ENCODE measurements around the gene MCAT. TPM values are rescaled to one million over a fixed set of nuclear protein-coding genes. Genes with fewer than 3 reads are reported as not detected.
A peak's percentile ranks its signal among the peaks of the same experiment; 100 is the strongest.

Gene MCAT, protein sequence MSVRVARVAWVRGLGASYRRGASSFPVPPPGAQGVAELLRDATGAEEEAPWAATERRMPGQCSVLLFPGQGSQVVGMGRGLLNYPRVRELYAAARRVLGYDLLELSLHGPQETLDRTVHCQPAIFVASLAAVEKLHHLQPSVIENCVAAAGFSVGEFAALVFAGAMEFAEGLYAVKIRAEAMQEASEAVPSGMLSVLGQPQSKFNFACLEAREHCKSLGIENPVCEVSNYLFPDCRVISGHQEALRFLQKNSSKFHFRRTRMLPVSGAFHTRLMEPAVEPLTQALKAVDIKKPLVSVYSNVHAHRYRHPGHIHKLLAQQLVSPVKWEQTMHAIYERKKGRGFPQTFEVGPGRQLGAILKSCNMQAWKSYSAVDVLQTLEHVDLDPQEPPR
- 18.0 and 18.8 TPM in 2 replicates for total RNA-seq (2014; rRNA removed; shearing (Covaris generic))

- DNase-seq (ENCODE audit: low spot score): peak; percentile 35
Measured at GRCh38 chr22:43142880-43143562, at the start of gene MCAT. Gene MCAT (minus strand): TSS chr22:43143398. CDS start chr22:43143348, 50 bp downstream.

DNA sequence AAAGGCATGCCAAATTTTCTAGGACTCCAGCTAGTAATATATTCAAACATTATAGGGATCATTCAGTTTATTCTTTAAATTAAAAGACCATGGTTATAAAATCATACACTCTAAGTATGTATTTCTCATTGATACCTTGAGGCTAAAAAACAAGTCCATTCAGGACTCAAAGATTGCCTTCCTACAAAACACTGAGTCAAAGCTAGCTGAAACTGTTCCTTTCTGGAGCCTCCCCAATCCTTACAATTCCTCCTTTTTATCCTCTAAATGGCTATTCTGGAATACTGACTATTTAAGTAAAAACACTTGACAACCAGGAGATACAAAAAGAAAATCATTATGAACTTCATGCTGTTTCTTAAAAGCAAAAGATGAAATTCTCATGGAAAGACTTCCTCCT lies 48.6 kb upstream of the MCAT start:
- DNase-seq (ENCODE audit: low spot score): no peak

- no peak for DNase-seq (ENCODE audit: low spot score)
Measured at GRCh38 chr22:43188829-43189545, 45.8 kb upstream of the MCAT start.

DNA sequence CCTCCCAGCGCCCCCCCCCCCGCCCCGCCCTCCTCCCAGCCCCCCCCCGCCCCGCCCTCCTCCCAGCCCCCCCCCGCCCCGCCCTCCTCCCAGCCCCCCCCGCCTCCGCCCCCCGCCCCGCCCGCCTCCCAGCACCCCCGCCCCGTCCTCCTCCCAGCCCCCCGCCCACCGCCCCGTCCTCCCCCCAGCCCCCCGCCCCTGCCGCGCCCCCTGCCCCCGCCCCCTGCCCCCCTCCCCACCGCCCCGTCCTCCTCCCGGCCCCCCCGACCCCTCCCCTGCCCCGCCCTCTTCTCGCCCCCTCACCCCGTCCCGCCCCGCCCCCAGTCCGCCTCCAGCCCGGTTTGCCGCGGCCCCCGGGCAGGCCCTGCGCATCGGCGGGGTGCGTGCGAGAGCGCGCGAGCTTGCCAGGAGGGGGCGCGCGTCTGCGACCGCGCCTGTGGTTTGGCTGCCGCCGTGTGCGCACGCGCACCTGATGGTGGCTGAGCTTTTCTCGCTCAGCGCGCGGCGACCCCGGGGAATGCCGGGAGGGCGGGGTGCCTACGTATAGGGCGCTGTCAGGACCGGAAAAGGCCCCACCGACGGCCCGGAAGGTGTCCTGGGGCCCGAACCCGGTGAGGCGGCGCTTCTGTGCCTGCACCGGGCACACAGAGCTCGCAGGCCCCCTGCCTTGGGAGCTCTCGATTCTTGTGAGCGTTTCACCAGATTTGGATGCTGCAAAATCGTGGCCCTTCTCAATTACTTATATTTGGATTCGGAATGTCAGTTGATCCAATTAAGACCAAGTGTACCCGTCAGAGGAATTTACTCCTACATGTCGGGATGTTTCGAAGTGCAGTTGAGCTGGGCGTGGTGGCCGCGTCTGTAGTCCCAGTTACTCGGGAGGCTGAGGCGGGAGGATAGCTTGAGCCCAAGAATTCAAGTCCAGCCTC lies 44.2 kb upstream of the MCAT start:
- peak; percentile 76 for DNase-seq (ENCODE audit: low spot score)

- no peak for DNase-seq (ENCODE audit: low spot score)
Measured at GRCh38 chr22:43186272-43187170, 43.3 kb upstream of the MCAT start, which contains the start of gene TTLL12. Gene TTLL12 (minus strand): TSS chr22:43187134. CDS start chr22:43187069, 65 bp downstream.

- DNase-seq (ENCODE audit: low spot score): no peak
Measured at GRCh38 chr22:43185860-43186261, 42.7 kb upstream of the MCAT start.

DNA sequence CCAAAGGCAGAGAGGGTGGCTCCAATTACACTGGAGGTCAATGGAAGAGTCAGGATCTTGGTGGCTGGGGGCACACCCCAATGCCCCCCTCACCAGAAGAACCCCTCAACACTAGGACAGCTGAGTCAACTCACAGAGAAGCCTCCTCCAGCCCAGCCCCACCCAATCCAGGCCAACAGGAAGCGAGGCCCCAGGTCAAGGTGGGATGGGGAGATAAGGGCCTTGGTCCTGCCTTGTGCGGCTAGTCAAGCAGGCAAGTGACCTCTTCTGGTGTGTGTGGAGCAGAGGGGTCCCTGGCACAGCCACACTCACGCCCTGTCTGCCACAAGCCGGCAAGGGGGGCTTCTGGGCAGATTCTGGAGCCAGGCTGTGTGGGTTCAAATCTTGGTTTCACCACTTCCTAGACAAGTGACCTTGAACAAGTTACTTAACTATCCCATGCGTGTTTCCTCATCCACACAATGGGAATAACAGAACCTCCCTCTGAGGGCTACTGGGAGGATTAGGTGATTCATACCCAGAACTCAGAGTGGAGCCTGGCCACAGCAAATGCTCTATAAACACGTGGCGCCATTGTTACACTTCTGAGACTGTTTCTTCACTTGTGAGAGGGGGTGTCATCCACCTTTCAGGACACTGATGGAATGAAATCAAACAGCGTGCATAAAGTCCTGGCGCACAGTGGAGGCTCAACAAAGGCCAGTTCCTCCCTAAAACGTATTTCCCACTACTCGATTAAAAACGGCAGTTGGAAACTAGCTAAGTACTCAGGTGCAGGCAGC lies 40.5 kb upstream of the MCAT start:
- no peak for DNase-seq (ENCODE audit: low spot score)

- DNase-seq (ENCODE audit: low spot score): no peak
Measured at GRCh38 chr22:43182726-43183125, 39.5 kb upstream of the MCAT start.

DNA sequence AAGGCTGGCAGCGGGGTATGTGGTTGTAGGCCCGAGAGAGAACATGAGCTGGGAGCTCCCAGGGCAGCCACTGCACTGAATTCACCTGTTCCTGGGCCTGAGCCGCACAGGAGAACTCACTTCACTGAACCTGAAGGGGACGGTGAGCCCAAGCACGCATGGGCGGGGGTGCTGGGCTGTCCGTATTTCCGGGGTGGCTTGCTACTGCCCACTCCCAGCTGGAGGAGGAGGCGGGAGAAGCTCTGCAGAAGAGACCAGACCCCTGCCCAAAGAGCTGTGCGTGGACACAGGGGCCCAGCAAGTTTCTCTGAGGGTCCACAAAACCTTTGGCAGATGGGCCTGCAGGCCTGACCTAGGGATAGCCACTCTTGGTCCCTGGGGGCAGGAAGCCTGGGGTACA lies 38.9 kb upstream of the MCAT start:
- no peak for DNase-seq (ENCODE audit: low spot score)

- DNase-seq (ENCODE audit: low spot score): no peak
Measured at GRCh38 chr22:43181321-43182076, 38.3 kb upstream of the MCAT start.

DNA sequence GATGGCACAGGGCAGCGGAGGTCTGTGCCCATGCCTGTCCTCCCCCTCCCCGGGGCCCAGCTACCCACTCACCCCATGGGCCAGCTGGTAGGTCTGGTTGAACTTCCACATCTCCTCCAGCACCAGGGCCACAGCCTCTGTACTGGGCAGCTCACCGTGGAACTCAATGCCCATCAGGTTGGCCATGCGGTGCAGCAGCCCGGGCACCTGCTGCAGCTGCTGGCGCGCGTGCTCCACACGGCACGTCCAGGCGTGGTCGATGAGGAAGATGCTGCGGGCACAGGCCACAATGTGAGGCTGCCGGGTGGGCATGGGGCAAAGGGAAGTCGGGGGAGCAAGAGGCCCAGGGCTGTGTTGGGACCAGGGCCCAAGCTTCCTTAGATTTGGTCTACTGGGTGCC lies 37.5 kb upstream of the MCAT start:
- no peak for DNase-seq (ENCODE audit: low spot score)

DNA sequence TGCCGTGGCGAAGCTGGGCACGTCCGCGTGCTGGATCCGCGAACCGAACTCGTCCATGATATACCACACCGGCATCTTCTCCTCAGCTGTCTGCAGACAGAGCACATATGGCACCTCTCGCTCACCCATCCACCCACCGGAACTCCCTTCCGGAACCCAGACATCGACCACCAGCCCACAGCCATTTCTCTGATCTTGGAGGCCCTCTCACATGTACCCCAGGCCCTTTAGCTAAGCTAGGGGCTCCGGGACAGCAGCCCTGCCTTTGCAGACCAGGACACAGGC lies 36.7 kb upstream of the MCAT start:
- no peak for DNase-seq (ENCODE audit: low spot score)

DNA sequence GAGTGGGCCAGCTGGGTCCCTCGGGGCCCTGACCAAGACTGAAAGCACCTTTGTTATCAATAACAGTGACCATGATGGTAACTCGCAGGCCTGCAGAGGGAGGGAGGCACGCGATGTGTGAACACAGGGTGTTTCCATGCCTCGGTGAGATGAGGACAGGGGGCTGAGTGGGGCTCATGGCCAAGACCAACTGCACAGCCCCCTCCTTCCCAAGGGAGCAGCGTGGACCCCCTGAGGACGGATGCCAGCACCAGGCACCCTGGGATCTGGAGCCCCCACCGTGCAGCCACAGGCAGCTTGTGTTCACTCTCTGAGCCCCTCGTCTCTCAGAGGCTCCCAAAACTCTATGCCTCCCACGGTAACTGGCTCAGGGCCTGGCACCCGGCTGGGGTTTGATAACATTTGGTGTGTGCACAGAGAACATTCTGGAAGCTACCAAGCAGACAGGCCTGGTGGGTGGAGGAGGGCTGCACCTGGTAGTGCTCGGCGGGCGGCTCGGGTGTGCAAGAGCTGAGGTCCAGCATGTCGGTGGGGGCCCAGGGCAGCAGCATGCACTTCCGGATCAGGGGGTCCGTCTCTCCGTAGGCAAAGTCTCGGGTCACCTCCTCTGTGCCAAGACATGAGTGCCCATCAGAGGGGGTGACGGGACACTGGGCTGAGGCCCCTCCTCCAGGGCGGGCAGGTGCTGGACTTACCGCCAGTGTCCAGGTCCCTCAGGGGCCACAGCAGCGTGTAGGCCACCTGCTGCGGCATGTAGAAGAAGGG lies 36.1 kb upstream of the MCAT start:
- DNase-seq (ENCODE audit: low spot score): no peak

GRCh38 chr22:43177479-43177878 lies 34.3 kb upstream of the MCAT start:
- DNase-seq (ENCODE audit: low spot score): no peak

DNA sequence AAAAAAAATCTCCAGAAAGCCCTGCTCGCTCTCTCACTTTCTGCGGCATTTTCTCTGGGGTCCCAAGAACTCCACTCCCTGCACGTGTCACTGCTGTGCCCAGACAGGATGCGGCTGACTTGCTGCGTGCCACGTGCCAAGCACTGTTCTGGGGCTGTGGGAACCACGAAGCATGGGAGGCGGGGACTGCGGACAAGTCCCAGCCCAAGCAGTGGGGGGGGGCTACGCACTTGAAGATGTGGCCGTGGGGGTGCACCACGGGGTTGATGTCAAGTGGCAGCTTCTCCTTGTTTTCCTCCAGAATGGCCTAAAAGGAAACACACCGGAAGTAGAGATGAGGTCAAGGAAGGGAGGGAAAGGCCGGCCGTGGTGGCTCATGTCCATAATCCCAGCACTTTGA lies 32.9 kb upstream of the MCAT start:
- no peak for DNase-seq (ENCODE audit: low spot score)

DNA sequence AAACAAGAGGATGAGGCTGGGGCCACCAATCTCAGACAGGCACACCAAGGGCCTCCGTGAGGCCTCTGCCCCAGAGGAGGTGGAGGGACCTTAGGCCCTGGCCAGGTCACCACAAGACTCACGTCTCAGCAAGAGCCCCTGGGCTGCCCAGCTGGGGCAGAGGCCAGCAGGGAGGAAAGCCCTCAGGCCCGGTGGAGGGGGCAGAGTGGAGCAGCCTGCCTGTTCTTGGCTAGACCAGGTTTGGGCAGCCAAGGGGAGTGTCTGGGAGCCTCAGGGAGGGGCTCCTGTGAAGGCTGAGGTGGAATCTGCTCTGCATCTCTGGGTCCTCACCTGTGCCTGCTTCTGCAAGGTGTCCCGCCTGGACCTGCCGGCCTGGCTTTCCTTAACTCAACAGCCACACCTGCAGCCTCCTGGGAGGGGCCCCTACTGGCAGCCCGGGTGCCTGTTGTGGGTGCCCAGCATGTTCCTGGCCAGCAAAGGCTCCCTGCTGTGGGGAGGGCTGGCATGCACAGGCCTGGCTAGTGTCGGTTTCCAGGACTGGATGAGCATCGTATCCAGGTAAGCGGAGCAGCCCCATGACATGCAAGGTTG lies 31.8 kb upstream of the MCAT start:
- no peak for DNase-seq (ENCODE audit: low spot score)

DNA sequence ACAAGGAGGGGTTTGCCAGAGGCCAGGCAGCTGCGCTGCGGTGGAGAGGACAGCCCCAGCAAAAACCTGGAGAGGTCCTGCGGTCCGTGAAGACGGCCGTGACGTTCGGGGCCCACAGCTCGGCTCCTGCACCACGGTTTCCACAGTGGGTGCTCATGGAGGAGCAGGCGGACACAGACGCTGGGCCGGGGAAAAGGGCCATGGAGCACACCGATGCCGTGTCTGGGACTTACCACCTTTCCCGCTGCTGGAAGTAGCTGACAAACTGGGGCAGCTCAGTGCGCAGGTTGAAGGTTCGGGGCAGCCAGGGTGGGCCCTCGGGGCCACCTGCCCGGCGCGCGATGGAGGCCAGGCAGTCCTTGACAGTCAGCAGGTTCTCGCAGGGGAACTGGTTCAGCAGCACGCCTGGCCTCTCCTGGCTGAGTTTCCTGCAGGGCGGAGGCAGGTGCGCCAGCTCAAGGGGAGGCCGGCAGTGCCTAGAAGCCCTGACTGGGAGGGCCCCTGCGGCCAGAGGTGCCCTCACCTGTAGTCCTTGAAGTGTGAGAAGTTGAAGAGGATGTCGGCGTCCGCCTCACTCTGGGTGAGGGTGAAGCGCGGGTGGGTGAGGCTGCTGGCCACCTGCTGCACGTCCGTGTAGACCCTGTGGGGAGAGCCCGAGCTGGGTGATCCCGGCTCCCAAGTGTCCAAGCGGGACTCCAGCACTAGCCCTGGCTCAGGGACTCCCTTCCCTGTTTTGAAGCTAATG lies 30.9 kb upstream of the MCAT start:
- no peak for DNase-seq (ENCODE audit: low spot score)
